GM18907 (cell line): Measurements from ENCODE around the gene PLEKHG4.

ENCODE experiments used
- ATAC-seq: cut with Tn5 transposase; IDR thresholded peaks from one replicate; pipeline ENCODE4 v1.9.1; 2021; ENCODE audit warnings: mild to moderate bottlenecking, moderate library complexity; ENCODE audit not compliant: unreplicated experiment

The PLEKHG4 gene, protein sequence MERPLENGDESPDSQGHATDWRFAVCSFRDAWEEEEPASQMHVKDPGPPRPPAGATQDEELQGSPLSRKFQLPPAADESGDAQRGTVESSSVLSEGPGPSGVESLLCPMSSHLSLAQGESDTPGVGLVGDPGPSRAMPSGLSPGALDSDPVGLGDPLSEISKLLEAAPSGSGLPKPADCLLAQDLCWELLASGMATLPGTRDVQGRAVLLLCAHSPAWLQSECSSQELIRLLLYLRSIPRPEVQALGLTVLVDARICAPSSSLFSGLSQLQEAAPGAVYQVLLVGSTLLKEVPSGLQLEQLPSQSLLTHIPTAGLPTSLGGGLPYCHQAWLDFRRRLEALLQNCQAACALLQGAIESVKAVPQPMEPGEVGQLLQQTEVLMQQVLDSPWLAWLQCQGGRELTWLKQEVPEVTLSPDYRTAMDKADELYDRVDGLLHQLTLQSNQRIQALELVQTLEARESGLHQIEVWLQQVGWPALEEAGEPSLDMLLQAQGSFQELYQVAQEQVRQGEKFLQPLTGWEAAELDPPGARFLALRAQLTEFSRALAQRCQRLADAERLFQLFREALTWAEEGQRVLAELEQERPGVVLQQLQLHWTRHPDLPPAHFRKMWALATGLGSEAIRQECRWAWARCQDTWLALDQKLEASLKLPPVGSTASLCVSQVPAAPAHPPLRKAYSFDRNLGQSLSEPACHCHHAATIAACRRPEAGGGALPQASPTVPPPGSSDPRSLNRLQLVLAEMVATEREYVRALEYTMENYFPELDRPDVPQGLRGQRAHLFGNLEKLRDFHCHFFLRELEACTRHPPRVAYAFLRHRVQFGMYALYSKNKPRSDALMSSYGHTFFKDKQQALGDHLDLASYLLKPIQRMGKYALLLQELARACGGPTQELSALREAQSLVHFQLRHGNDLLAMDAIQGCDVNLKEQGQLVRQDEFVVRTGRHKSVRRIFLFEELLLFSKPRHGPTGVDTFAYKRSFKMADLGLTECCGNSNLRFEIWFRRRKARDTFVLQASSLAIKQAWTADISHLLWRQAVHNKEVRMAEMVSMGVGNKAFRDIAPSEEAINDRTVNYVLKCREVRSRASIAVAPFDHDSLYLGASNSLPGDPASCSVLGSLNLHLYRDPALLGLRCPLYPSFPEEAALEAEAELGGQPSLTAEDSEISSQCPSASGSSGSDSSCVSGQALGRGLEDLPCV

GRCh38 chr16:67279296-67280089 lies at the start of gene PLEKHG4:
TSS of gene PLEKHG4 (plus strand) at chr16:67279532. CDS start at chr16:67280045, 513 bp downstream.
- peak; percentile 78 for ATAC-seq

DNA sequence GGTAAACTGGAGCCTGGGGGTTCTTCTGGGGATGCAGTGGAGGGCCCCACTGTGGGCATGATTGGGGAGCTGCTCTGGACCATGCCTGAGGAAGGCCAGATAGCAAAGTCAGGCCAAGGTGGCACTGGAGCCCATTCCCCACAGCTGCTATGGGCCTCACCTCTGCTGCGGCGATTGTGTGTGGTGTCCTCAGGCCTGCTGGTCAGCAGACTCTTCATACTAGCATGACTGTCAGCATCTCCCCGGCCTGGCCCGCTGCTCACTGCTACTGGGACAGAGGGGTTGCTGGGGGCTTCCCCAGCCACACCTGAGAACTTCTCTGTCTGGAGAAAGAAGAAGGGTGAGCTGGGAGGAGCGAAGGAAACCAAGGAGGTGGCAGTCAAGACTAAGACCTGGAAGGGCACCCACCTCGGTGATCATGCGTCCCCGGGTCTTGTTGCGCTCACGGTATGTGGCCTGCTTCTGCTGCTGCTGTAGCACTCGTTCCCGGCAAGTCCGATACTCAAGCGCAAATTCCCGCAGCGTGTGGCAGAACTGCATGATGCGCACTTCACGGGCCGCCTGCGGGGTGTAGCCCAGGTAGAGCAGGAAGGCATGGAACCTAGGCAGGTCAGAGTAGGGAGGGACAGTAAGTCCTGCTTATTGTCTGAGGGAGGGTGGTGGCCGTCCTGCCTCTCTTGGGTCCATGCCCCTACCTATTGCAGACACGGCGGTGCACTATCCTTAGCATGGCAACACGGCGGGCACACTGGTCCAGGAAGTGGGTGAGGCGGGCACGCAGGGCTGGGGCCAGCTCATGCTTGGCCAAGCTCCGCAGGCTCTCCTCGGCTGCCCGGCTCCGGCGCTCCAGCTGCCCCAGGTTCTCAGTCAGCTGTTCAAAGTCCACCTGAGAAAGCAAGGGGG lies 49.2 kb upstream of the PLEKHG4 start:
- ATAC-seq = no peak

DNA sequence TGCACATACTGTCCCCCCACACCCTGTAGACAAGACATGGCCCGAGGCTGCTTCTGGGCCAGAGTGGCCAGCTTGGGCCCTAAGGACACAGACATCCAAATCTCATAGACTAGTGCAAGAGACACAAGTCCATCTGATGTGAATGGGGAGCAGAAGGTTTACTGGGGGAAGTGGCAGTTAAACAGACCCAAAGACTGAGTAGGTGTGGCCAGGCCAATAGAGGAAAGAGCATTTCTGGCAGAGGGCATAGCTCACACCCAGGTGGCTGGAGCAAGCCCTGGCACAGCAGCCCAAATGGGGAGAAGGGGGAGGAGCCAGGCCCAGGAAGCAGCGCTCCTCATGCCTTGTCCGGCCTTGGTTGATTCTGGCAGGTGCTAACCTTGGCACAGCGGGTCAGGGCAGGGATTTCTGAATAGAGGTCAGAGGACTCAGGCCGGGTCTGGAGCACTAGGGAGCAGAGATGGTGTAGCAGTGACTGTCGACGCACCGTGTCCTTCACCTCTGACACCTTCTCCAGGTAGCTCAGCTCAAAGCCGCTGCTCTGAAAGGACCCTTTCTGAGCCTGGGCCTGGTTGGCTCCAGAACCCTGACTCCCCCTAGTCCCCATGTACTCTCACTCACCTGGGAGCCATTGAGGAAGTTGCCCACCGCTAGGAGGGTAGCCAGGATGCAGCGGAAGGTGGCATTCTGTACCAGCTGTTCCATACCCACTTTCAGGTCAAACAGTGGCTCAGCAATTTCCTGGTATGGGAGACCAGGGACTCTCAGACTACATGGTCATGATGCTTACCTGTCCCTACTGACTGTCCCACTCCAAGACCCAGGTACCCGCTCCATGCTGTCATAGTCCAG lies 48.3 kb upstream of the PLEKHG4 start:
- ATAC-seq = no peak

DNA sequence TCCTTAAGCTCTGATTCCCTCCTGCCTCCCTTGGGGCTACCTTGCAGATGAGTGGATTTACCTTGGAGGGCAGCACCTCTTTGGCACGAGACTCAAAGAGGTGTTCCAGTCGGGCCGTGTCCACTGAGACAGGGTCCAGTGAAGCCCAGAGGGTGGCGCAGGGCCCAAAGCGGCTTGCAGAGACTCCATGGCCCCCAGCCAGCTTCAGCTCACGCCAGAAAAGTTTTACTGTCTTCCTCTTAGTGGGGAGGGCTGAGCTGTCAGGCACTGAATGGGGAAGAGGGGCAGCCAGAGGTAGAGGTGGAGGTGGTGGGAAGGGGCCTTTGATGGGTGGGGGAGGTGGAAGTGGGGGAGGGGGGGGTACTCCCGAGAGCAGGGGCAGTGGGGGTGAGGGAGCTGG lies 45.7 kb upstream of the PLEKHG4 start:
- ATAC-seq = no peak

- no peak for ATAC-seq
Measured at GRCh38 chr16:67234180-67234597, 45.1 kb upstream of the PLEKHG4 start.

DNA sequence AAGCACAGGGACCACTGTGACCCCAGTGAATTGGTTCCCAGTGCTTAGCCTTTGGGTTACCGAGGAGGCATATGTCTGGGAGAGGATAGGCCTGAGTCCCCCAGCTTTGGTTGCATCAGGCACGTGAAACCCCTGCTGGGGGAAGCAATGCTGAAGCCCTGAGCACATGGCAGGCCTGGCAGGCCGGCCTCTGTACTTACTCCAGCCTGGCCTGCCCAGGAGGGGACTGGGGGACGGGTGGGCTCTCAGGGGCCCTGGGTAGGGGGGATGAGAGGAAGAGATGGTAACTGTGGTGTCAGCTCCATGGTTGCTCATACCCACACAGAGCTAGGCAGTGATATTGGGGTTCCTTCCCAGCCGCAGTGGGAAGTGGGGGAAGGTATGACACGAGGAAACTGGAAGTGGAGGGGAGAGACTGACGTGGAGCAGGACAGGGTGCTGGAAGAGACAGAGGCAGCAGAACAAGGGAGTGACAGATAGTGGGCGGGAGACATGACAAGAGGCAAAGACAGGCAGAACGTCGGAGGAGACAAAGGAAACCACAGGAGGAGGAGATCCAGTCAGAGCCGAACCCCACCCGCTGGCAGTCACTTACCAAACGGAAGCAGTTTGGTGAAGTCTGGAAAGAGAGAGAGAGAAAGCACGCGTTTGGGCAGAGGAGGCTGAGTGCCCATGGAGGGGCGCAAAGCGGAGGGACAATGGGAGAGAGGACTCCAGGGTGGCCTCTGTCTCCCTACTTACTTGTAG lies 43.3 kb upstream of the PLEKHG4 start:
- no peak for ATAC-seq

DNA sequence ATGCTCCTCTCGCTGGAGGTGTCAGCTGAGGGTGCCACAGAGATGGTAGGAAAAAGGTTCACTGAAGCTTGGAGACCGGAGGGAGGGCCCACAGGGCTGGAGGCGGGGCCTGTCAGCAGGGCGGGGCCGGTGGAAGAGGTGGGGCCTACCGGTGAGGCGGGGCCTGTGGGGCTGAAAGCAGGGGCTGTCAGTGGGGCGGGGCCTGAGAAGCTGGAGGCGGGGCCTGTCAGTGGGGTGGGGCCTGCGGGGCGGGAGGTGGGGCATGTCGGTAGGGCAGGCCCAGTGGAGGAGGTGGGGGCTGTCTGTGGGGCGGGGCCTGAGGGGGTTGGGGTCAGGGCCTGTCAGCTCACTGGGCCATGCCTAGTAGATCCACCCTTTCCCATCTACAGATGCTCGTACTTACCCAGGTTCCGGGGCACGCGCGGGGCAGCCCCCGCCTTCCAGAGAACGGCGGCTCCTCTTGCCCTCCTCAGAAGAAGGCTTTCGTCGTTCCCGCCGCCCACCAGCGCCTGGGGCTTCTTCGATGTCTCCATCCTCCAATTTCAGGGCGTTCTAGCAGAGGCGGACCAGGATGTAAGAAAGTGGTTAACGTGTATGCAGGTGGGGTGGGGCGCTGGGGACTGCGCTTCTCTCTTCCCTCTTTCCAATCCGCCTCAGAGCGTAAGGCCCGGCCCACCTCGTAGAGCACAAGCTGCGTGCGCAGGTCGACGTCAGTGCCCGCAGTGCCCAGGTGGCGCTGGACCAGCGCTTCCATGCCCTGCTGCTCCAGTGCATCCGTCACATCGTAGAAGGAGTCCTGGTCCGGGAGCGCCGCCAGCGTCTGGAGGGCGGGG lies 42.6 kb upstream of the PLEKHG4 start:
- ATAC-seq = no peak

DNA sequence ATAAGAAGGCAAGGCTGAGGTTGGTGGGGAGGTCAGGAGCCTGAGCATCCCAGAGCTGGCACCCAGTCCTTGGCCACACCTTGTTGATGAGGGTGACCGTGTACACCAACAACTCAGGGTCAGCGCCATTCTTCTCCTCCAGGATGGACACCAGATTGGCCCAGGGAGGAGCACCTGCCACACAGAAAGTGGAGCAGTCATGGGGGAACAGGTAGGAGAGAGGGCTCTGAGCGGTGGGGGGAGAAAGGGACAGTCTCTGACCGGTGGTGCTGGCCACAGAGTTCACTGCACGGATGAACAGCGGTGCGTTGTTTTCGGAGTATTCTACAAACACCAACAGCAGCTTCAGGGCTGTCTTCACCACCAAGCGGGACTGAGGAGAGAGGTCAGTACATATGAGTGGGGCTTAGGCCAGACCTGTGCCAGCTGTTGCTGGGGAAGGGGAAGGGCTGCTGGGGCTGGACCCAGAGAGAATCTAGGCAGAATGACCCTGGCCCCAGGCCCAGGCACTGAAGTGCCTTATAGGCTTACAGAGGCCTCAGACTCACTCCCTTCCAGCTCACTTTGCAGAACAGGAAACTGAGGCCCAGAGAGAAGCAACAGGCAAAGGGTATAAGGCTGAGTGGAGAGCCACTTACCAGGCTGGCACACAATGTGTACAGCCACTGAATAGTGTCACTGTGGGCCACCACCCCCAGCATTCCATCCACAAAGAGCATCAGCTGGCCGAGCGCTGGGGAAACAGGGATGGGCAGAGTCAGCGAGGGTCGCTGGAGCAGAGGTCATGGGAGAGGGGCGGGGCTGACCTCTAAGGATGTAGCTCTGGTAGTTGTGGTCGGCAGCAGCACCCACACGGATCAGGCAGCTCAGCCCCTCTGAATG lies 41.7 kb upstream of the PLEKHG4 start:
- ATAC-seq = no peak

- no peak for ATAC-seq
Measured at GRCh38 chr16:67238278-67238575, 41.1 kb upstream of the PLEKHG4 start.

DNA sequence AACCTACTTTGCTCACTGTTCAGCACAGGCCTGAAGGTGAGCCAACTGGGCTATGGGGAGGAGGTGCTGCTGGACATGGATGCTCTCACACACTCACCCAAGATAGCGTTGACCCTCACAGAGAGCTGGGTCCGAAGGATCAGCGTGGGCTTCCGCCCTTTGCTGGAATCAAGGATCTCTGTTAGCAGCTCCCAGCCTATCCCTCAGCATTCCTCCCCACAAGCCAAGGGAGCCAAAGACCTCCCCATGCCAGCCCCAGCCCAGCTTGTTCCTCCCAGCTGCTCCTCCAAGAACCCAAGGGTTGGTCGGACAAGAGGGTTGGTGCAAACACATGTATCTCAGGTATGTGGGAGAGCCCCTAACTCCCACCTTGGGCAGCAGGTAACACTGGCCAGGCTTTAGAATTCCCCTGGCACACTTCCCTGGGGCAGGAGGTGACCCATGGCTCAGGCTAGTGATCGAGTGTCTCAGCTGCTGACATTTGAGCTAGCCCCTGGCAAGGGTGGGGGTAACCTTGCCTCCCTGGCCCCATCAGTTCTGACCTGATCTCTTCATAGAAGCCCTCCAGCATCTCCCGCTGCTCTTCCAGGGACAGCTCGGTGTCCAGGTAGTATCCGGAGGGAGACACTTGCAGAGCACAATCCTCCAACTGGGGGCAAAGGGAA lies 40.4 kb upstream of the PLEKHG4 start:
- ATAC-seq = no peak

GRCh38 chr16:67240506-67240905 lies 38.8 kb upstream of the PLEKHG4 start:
- ATAC-seq = no peak

- no peak for ATAC-seq
Measured at GRCh38 chr16:67241008-67241900, 38.1 kb upstream of the PLEKHG4 start.

- no peak for ATAC-seq
Measured at GRCh38 chr16:67242138-67242730, 37.1 kb upstream of the PLEKHG4 start.

DNA sequence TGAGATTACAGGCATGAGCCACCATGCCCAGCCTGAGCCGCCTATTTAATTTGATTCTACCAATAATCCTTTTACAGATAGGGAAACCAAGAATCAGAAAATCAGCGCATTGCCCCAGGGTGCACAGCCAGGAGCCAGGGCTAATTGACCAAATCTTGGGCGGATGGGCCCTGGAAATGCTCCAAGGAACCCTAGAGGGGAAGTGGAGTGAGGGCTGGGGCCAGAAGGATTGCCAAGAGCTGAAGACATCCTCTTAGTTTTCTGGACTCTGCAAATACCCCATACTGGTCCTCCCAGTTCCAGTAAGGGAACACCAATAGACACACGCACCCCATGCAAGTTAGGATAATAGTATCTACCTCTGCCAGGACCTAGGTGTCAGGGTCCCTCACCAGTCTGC lies 35.9 kb upstream of the PLEKHG4 start:
- no peak for ATAC-seq
